Left lung (tissue), 10 donors: ENCODE results near the gene MED17. TPM values are rescaled to one million over a fixed set of nuclear protein-coding genes. Genes with fewer than 3 reads are reported as not detected.
A peak's percentile ranks its signal among the peaks of the same experiment; 100 is the strongest.

Experiments
- ATAC-seq: fragments of 200-7000 bp; cut with Tn5 transposase; one replicate; pipeline ENCODE4 v1.9.1; 2020; ENCODE audit warnings: moderate library complexity
- DNase-seq, 4 donors: peaks; one replicate each; pipeline ENCODE4 v3.0.0-alpha.2; 2013 to 2020
- H3K27ac ChIP-seq, 2 donors: fragments of 200-600 bp; sonication (generic) in 1 of 2; one replicate each; pipeline versions ENCODE4 v1.5.0 to v1.8.0; 2020 to 2021
- H3K27me3 ChIP-seq, 2 donors: fragments of 200-600 bp; sonication (generic) in 1 of 2; one replicate each; pipeline versions ENCODE4 v1.5.0 to v1.8.0; 2020 to 2021
- H3K36me3 ChIP-seq, 2 donors: fragments of 200-600 bp; sonication (generic) in 1 of 2; one replicate each; pipeline versions ENCODE4 v1.5.0 to v1.8.0; 2020 to 2021
- H3K4me1 ChIP-seq, 2 donors: fragments of 200-600 bp; one replicate each; pipeline ENCODE4 v1.8.0; 2021
- H3K4me3 ChIP-seq, 2 donors: fragments of 200-600 bp; sonication (generic) in 1 of 2; one replicate each; pipeline versions ENCODE4 v1.5.0 to v1.8.0; 2020 to 2021; ENCODE audit warnings: mild to moderate bottlenecking in 1 of 2
- H3K9me3 ChIP-seq, 2 donors: fragments of 200-600 bp; sonication (generic) in 1 of 2; one replicate each; pipeline versions ENCODE4 v1.5.0 to v1.8.0; 2020 to 2021
- CTCF ChIP-seq, 2 donors: fragments of 200-600 bp; sonication (generic) in 1 of 2; IDR thresholded peaks; one replicate each; pipeline versions ENCODE4 v1.5.0 to v1.8.0; 2021; ENCODE audit warnings: antibody characterized with exemption in 2 of 2
- intact Hi-C, 2 donors: fragments of 100-400 bp; cut with DNase I; formaldehyde crosslinking; loops; one replicate each; pipeline versions ENCODE4 v1.11.2 to v1.14.2; 2022
- polyA plus RNA-seq, 6 donors: library from polyadenylated mRNA; unstranded; fragments of 120-200 nt; gene quantifications; one replicate each; pipeline ENCODE4 v1.2.1, GENCODE V29; 2013; ENCODE audit not compliant: insufficient read length in 6 of 6
- total RNA-seq, 2 donors: library from RNA; stranded (reverse); fragmentation: NEBNext Ultra II Directional; extraction: Animal tissue kit (Norgen Biotek cat#: 25700); gene quantifications; one replicate each; pipeline ENCODE4 v1.2.1, GENCODE V29; 2021
- donor health status: DM: no; HTN: yes; CAD: no.
- donor health status: DM: no; HTN: no; CAD: no.

Gene MED17
- total and polyA plus RNA-seq, 8 donors: 26.3 to 46.0 (median 43.5) TPM

GRCh38 chr11:93813974-93814373 lies 29.9 kb downstream of the MED17 start:
- ATAC-seq: no peak
- intact Hi-C loops: no loop called here
- no peak for TF ChIP-seq CTCF (IDR thresholded peaks at IDR 0.05)
- Histone ChIP-seq H3K4me1 (no peaks in the 10 kb centered on the region), H3K27me3 (no peaks in the 10 kb centered on the region), H3K27ac (no peak overlapping the region), H3K36me3 (peaks cover 0 to 75% of the 10 kb centered on the region in 2 donors), H3K4me3 (no peak overlapping the region), H3K9me3 (no peaks in the 10 kb centered on the region)
- DNase-seq: no peak

GRCh38 chr11:93814966-93815633 lies 31.0 kb downstream of the MED17 start:
- no peaks in the 10 kb centered on the region for H3K27me3 ChIP-seq
- H3K9me3 ChIP-seq: no peaks in the 10 kb centered on the region
- H3K27ac ChIP-seq: no peak overlapping the region
- H3K4me3 ChIP-seq: no peak overlapping the region
- H3K36me3 ChIP-seq: peaks cover 0 to 64% of the 10 kb centered on the region in 2 donors
- ATAC-seq (no peak), DNase-seq (no peak)
- intact Hi-C loops: no loop called here
- no peaks in the 10 kb centered on the region for H3K4me1 ChIP-seq
- no peak for TF ChIP-seq CTCF (IDR thresholded peaks at IDR 0.05)

- Histone ChIP-seq H3K9me3 (no peaks in the 10 kb centered on the region), H3K4me3 (no peak overlapping the region), H3K36me3 (peaks cover 0 to 38% of the 10 kb centered on the region in 2 donors), H3K27ac (no peak overlapping the region), H3K4me1 (no peaks in the 10 kb centered on the region), H3K27me3 (no peaks in the 10 kb centered on the region)
- DNase-seq: no peak
- intact Hi-C loops: no loop called here
- ATAC-seq: no peak
- TF ChIP-seq CTCF (IDR thresholded peaks at IDR 0.05): no peak
Measured at GRCh38 chr11:93817426-93818348, 33.6 kb downstream of the MED17 start.

- Histone ChIP-seq H3K4me3 (no peak overlapping the region), H3K4me1 (no peaks in the 10 kb centered on the region), H3K36me3 (peaks cover 0 to 14% of the 10 kb centered on the region in 2 donors), H3K9me3 (no peaks in the 10 kb centered on the region), H3K27me3 (no peaks in the 10 kb centered on the region), H3K27ac (no peak overlapping the region)
- ATAC-seq (no peak), DNase-seq (peak in 1 of 4 donors; percentile 59)
- intact Hi-C loops: no loop called here
- TF ChIP-seq CTCF (IDR thresholded peaks at IDR 0.05): no peak
Measured at GRCh38 chr11:93819966-93820695, 36.0 kb downstream of the MED17 start.
